ENCODE results near the gene ELF3. TPM values are rescaled to one million over a fixed set of nuclear protein-coding genes. Genes with fewer than 3 reads are reported as not detected.

ELF3 gene
- total and polyA plus RNA-seq, 8 donors: 146 to 1,083 (median 248) TPM

DNA sequence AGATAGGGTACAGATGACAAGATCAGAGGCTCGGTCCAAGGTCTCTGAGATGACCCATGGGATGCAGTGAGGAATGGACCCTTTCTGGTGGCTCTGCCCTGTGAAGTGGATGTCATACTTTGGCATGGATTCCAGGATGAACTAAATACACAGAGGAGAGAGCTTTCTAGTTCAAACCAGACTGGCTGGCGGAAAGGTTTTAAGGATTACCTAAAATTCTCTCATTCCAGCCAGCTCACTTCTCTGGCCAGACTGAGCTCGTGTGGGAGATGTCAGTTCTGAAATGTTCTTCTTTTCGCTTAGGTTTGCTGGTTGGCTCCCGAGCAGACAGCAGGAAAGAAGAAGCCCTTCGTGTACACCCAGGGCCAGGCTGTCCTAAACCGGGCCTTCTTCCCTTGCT lies 21.8 kb upstream of the ELF3 start:
- Histone ChIP-seq H3K4me3 (no peak overlapping the region), H3K27ac (no peak overlapping the region), H3K4me1 (peaks cover 8 to 31% (median 15%) of the 10 kb centered on the region in 4 donors), H3K9me3 (no peaks in the 10 kb centered on the region), H3K36me3 (peaks cover 37 to 57% (median 52%) of the 10 kb centered on the region in 4 donors), H3K27me3 (no peaks in the 10 kb centered on the region)
- 76 to 93% (median 88%) methylated on average over 6 to 7 of the region's 7 CpGs for WGBS, 5 donors
- DNase-seq: no peak
- intact Hi-C loops (cut with DNase I; ENCODE audit: low total_unique reads): no loop called here
- TF ChIP-seq EP300 (IDR thresholded peaks at IDR 0.05) (no peak), POLR2A (IDR thresholded peaks at IDR 0.05) (no peak), POLR2AphosphoS5 (IDR thresholded peaks at IDR 0.05) (no peak)
- TF ChIP-seq, protein P1, sequence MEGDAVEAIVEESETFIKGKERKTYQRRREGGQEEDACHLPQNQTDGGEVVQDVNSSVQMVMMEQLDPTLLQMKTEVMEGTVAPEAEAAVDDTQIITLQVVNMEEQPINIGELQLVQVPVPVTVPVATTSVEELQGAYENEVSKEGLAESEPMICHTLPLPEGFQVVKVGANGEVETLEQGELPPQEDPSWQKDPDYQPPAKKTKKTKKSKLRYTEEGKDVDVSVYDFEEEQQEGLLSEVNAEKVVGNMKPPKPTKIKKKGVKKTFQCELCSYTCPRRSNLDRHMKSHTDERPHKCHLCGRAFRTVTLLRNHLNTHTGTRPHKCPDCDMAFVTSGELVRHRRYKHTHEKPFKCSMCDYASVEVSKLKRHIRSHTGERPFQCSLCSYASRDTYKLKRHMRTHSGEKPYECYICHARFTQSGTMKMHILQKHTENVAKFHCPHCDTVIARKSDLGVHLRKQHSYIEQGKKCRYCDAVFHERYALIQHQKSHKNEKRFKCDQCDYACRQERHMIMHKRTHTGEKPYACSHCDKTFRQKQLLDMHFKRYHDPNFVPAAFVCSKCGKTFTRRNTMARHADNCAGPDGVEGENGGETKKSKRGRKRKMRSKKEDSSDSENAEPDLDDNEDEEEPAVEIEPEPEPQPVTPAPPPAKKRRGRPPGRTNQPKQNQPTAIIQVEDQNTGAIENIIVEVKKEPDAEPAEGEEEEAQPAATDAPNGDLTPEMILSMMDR (IDR thresholded peaks at IDR 0.05): no peak

DNA sequence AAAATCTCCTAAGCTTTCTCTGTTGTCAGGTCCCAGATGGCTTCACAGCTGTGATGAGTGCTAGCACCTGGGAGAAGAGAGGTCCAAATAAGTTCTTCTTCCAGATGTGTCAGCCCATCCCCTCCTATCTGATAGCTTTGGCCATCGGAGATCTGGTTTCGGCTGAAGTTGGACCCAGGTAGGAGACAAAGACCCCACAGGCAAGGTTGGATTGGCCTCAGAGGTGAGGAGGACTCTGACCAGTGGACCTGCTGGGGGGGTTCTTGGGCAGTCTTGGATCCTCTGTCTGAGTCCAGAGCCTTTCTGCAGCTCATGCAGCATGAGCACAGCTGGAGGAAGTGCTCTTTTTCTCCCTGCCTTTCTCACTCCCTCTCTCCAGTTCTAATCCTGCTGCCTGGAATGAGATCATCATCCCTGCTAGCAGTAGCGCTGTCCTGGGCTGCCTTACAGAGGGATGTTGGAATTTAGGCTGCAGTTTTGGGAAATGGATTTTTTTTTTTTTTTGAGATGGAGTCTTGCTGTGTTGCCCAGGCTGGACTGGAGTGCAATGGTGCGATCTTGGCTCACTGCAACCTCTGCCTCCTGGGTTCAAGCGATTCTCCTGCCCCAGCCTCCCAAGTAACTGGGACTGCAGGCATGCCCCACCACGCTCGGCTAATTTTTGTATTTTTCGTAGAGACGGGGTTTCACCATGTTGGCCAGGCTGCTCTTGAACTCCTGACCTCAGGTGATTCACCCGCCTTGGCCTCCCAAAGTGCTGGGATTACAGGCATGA lies 20.8 kb upstream of the ELF3 start:
- 95 to 99% (median 96%) methylated on average over 10 of the region's 10 CpGs for WGBS, 5 donors
- H3K36me3 ChIP-seq: peaks cover 44 to 67% (median 62%) of the 10 kb centered on the region in 4 donors
- no peak for DNase-seq

DNA sequence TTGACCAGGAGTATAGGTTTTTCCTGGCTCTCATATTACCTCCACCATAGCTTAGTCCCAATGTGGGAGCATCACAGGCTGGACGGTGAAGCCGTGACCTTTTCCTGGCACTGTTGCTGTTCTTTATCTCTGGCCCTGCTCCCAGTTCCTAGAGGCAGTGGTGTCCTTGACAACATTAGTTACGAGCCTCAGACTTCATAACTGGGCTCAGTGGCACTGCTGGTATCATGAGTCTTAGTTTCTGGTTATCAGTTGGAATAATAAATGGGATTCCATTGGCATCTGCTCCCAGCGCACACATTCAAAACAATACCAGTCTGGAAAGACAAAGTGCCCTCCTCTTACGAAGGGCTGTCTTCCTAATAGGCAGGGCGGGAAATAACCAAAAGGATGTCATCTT lies 20.0 kb upstream of the ELF3 start:
- no peaks in the 10 kb centered on the region for H3K9me3 ChIP-seq
- DNase-seq: peak in 1 of 2 donors; percentile 51
- TF ChIP-seq POLR2AphosphoS5 (IDR thresholded peaks at IDR 0.05) (no peak), EP300 (IDR thresholded peaks at IDR 0.05) (no peak), POLR2A (IDR thresholded peaks at IDR 0.05) (no peak)
- TF ChIP-seq, protein P1 (IDR thresholded peaks at IDR 0.05): no peak
- intact Hi-C loops (cut with DNase I; ENCODE audit: low total_unique reads): no loop called here
- WGBS, 5 donors: 42 to 59% (median 48%) methylated on average over 6 of the region's 6 CpGs
- no peak overlapping the region for H3K4me3 ChIP-seq
- peaks cover 0 to 16% (median 5%) of the 10 kb centered on the region in 4 donors for H3K4me1 ChIP-seq
- H3K27me3 ChIP-seq: no peaks in the 10 kb centered on the region
- H3K36me3 ChIP-seq: peaks cover 44 to 75% (median 71%) of the 10 kb centered on the region in 4 donors
- no peak overlapping the region for H3K27ac ChIP-seq

More for the DNA sequence above, 20.8 kb upstream of the ELF3 start:
- Histone ChIP-seq H3K4me3 (no peak overlapping the region), H3K27ac (no peak overlapping the region), H3K27me3 (no peaks in the 10 kb centered on the region), H3K9me3 (no peaks in the 10 kb centered on the region), H3K4me1 (peaks cover 0 to 22% (median 6%) of the 10 kb centered on the region in 4 donors)
- intact Hi-C loops (cut with DNase I; ENCODE audit: low total_unique reads): no loop called here
- no peak for TF ChIP-seq POLR2AphosphoS5 (IDR thresholded peaks at IDR 0.05)

DNA sequence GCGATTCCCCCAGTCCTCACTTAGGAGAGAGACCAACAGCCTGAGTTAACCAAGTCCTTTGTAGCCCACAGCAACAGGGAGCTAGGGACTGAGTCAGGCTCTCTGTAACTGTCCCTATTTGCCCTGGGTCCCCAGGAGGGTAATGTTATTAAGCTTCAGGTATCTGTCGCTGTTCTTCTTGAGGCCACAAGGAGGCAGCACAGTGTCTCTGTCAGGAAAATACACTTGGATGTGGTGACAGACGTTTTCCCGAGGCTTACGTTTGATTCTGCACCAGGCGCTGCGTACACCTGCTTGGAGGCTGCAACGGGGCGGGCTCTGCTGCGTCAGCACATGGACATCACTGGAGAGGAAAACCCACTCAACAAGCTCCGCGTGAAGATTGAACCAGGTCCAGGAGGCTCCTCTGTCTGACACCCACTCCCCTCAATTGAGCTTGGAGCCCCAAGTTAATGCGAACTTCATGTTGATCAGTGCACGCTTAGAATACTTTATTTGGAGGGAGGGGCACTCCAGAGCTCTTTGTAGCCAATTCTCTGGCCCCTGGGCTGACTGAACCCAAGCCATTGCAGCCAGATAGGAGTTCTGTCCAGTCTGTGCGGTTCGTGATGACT lies 10.7 kb upstream of the ELF3 start:
- Histone ChIP-seq H3K27me3 (no peaks in the 10 kb centered on the region), H3K36me3 (peaks cover 71 to 100% (median 99%) of the 10 kb centered on the region in 4 donors), H3K4me3 (no peak overlapping the region), H3K4me1 (no peaks in the 10 kb centered on the region), H3K27ac (no peak overlapping the region), H3K9me3 (no peaks in the 10 kb centered on the region)
- 45 to 57% (median 47%) methylated on average over 16 of the region's 16 CpGs for WGBS, 5 donors
- DNase-seq: peak; percentile 55 to 87
- intact Hi-C loops (cut with DNase I; ENCODE audit: low total_unique reads): loop anchor here (5.0 kb wide), 1 partner anchor 123 kb away; the partner anchor contains the start of gene GPR37L1
- TF ChIP-seq EP300 (IDR thresholded peaks at IDR 0.05) (no peak), POLR2AphosphoS5 (IDR thresholded peaks at IDR 0.05) (peak in 1 of 3 donors; percentile 44), POLR2A (IDR thresholded peaks at IDR 0.05) (no peak)
- TF ChIP-seq, protein P1 (IDR thresholded peaks at IDR 0.05): peak in 5 of 7 experiments; percentile 57 to 80 (median 62)
